ENCODE data around the gene HBG2.
"Not testable (repeated sequence)": the region's sequence is repeated elsewhere in the genome, so short reads cannot be mapped to it uniquely, and the experiment has no call there.

The HBG2 gene

DNA sequence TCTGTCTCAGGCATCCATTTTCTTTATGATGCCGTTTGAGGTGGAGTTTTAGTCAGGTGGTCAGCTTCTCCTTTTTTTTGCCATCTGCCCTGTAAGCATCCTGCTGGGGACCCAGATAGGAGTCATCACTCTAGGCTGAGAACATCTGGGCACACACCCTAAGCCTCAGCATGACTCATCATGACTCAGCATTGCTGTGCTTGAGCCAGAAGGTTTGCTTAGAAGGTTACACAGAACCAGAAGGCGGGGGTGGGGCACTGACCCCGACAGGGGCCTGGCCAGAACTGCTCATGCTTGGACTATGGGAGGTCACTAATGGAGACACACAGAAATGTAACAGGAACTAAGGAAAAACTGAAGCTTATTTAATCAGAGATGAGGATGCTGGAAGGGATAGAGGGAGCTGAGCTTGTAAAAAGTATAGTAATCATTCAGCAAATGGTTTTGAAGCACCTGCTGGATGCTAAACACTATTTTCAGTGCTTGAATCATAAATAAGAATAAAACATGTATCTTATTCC, 26.1 kb upstream of the HBG2 start:
- DNase-seq: no peak

- DNase-seq: no peak
These were observed 25.0 kb upstream of the HBG2 start for GRCh38 chr11:5279471-5280090.

DNA sequence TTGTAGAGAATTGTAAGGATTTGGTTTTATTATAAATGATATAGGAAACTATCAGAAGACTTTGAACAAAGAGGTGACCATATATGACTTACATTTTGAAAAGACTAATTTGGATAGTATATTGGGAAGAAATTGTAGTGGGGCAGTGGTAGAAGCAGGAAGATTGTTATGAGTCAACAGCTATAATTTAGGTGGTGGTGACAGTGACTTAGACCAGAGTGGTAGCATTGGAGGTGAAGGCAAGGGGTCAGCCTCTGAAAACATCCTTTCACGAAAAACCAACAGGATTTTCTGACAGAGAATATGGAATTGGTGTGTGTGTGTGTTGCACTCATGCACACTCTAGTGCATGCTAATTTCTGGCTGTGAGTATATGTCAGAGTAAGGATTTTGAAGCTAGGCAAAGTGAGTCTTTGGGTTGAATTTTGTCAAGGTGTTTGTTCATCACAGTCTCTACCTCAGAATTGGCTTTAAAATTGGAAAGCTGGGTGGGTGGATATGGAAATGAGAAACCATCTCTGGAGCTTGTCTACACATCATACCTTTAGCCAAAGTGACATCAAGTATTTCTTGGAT, 23.3 kb upstream of the HBG2 start:
- DNase-seq: no peak

GRCh38 chr11:5276697-5277096, 22.1 kb upstream of the HBG2 start:
- DNase-seq: no peak

DNA sequence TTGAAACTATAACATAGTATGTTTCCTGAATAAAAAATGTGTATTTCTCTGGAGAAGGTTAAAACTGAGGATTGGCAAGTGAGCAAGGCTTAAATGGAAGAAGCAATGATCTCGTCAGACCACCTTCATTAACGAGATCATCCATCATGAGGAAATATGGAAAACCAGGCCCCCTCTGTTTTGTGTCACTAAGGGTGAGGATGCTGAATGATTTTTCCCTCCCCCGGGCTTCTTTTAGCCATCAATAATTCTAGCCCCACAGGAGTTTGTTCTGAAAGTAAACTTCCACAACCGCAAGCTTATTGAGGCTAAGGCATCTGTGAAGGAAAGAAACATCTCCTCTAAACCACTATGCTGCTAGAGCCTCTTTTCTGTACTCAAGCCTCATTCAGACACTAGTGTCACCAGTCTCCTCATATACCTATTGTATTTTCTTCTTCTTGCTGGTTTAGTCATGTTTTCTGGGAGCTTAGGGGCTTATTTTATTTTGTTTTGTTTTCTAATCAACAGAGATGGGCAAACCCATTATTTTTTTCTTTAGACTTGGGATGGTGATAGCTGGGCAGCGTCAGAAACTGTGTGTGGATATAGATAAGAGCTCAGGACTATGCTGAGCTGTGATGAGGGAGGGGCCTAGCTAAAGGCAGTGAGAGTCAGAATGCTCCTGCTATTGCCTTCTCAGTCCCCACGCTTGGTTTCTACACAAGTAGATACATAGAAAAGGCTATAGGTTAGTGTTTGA, 21.0 kb upstream of the HBG2 start:
- no peak for DNase-seq

- no peak for DNase-seq
These were observed 19.8 kb upstream of the HBG2 start for GRCh38 chr11:5274395-5274794.

GRCh38 chr11:5272395-5273017, 17.9 kb upstream of the HBG2 start:
- DNase-seq: no peak

GRCh38 chr11:5269715-5270147, 15.2 kb upstream of the HBG2 start, which contains the start of gene HBE1:
Gene HBE1 (minus strand): TSS chr11:5269945. CDS start chr11:5269890, 55 bp downstream.
- DNase-seq: no peak

DNA sequence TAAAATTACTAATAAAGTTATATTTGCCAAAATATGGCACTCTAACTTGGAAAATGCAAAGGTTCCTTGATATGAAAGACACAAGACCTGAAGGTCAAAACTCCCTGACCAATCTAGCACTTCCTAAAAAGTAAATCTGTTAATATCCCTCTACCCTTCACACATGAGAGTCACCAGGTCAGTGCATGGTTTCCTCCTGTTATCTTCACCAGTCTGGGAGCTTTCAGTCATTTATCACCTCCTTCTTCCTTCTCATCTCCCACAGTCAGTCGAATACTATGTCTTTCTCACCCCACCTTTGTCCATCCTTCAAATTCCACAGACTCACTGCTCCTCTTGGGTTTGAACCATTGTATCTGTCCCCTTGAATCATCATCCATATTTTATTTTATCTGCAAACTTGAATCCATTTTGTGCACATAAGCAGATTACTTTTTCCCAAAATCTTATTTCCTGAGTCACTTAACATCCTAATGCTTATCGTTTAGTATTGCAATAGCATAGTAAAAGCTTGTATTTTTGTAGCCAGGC, 12.5 kb upstream of the HBG2 start:
- DNase-seq: no peak

- no peak for DNase-seq
These were observed 12.0 kb upstream of the HBG2 start for GRCh38 chr11:5266609-5267008.

DNA sequence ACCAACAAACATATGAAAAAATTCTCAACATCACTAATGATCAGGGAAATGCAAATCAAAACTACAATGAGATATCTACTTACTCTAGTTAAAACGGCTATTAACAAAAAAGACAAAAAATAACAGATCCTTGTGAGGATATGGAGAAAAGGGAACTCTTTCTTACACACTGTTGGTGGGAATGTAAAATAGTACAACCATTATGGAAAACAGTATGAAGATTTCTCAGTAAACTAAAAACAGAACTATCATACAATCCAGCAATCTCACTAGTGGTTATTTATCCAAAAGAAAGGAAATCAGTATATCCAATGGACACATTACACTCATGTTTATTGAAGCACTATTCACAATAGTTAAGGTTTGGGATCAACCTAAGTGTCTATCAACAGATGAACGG, 11.3 kb upstream of the HBG2 start:
- no peak for DNase-seq

GRCh38 chr11:5258543-5259262, 4.1 kb upstream of the HBG2 start:
- no peak for DNase-seq

DNA sequence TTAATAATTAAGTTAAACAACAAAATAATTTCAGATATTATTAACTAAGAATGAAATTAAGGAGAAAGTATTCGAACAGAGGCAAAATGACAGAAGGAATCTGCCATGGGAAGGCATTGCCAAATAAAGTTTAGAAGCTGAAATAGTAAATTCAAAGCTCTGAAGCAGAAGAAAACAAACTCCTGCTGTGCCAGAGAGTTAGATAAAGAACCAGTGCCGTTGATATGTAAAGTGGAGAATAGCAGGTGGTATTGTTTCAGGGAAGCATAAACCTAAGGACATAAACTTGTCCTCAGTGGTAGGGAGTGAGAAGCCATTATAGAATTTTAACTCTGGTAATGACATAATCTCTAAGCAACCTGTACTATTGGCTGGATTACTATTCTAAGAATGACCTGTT, 2.7 kb upstream of the HBG2 start:
- DNase-seq: no peak

DNA sequence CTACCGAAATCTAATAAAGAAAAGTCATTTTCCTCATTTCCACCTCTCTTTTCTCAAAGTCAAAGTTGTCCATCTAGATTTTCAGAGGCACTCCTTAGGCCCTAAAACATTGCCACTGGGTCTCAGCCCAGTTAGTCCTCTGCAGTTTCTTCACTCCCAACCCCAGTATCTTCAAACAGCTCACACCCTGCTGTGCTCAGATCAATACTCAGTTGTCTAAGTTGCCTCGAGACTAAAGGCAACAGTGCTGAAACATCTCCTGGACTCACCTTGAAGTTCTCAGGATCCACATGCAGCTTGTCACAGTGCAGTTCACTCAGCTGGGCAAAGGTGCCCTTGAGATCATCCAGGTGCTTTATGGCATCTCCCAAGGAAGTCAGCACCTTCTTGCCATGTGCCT, 558 bp downstream of the HBG2 start:
- not testable (repeated sequence) for DNase-seq

GRCh38 chr11:5253440-5253839, 1.1 kb downstream of the HBG2 start:
- not testable (repeated sequence) for DNase-seq

DNA sequence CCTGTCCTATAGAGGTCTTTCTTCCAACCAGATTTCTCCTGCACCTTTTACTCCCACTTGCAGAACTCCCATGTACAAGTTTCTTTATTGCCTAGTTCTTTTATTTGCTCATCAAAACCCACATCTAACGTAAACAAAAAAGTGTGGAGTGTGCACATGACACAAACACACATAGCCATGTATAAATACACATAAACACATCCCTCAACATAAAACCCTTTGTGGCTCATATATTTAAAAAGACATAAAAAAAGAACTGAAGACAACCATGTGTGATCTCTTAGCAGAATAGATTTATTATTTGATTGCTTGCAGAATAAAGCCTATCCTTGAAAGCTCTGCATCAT, 1.7 kb downstream of the HBG2 start:
- DNase-seq: no peak

DNA sequence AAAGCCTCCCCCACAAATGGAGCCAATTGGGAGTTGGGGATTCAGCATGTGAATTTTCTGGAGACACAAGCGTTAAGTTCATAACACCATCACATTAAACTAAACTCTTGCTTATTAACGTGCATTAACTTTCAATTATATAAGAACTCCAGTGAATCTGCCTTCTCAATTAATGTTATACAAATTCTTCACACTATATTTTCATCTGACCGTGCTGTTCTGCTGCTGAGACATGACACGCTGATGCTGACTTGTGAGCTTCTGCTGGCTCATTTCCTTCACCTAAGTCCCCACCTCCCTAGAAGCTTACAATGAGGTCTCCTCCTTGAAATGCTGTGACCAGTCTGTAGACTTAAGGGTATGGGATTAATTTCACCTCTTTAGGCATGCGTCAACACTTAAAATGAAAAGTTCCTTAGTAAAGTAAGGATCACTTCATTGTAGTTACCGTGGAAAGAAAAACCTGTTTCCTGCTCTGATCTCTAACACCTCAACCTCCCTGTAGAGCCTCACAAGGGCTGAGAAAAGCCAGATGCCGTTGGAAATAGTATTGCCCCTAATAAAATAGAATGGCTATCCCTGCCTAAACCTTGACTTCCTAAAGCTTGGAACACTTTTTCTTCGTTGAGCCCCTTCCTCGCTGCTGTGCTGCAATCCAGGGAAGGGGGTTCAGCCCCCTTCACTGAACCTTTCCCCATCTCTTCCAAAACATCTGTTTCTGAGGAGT, 2.2 kb downstream of the HBG2 start:
- no peak for DNase-seq

DNA sequence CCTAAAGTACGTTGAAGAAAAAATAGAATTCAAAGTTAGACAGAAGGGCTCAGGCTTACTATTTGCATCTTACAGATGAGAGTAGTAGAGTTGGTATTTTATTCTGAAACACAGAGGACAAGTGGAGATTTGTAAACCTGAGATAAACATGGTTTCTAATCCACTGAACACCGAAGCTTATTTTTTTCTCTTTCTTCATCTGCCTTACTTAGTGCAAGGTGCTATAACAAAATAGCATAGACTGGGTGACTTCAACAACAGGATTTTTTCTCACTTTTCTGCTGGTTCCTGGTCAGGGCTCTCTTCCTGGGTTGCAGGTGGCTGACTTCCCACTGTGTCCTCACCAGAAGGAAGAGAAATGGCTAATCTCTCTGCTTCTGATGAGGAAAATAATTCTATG, 2.8 kb downstream of the HBG2 start:
- DNase-seq: no peak

DNA sequence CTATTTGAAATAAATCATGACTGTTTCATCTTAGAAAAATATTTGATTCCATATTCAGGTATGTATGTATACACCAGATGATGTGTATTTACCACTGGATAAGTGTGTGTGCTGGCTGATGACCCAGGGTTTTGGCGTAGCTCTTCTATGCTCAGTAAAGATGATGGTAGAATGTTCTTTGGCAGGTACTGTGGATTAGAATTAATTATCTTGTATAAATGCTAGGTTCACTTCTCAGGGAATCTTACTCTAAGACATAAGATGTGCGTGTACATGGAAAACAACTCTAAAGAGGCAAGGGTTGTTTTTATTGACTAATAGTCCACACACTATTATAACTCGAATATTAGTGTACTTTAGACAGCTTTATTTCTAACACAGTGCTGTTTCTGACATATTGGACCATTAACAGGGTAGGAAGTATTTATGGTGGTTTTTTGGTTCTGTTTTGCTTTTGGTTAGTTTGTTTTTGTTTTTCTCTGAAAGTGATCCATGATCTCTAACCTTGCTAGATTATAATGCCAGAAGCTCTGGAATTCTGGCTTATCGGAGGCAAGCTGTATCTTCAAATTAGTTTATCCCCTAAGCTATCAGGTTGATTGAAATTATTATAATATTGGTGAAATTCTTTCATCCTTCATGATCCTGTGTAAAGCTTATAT, 3.9 kb downstream of the HBG2 start:
- no peak for DNase-seq

- not testable (repeated sequence) for DNase-seq
These were observed 4.7 kb downstream of the HBG2 start, which contains the start of gene HBG1 for GRCh38 chr11:5249807-5250396. Gene HBG1 (minus strand): TSS chr11:5249857. CDS start chr11:5249804, 53 bp downstream.

DNA sequence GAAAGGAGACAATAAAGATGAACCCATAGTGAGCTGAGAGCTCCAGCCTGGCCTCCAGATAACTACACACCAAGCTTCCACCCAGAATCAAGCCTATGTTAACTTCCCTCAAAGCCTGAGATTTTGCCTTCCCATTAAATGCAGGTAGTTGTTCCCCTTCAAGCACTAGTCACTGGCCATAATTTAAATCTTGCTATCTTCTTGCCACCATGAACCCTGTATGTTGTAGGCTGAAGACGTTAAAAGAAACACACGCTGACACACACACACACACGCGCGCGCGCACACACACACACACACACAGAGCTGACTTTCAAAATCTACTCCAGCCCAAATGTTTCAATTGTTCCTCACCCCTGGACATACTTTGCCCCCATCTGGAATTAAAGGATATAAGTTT, 6.1 kb downstream of the HBG2 start:
- DNase-seq: not testable (repeated sequence)

Measured in NCI-H2029 treated with DMSO at 0.1 percent for 48 hours (cell line).